Measurements from ENCODE around the gene CCDC73.

The CCDC73 gene

DNA sequence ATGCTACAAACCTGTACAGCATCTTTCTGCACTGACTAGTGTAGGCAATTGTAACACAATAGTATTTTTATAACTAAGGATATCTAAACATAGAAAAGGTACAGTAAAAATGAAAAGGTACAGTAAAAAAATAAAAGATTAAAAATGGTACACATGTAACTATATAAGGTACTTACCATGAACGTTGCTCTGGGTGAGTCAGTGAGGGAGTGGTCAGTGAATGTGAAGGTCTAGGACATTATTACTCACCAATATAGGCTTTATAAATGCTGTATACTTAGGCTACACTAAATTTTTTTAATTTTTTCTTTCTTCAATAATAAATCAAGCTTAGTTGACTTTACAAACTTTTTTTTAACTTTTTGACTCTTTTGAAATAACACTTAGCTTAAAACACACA is 150.9 kb downstream of the CCDC73 start:
- TF ChIP-seq, protein P1, sequence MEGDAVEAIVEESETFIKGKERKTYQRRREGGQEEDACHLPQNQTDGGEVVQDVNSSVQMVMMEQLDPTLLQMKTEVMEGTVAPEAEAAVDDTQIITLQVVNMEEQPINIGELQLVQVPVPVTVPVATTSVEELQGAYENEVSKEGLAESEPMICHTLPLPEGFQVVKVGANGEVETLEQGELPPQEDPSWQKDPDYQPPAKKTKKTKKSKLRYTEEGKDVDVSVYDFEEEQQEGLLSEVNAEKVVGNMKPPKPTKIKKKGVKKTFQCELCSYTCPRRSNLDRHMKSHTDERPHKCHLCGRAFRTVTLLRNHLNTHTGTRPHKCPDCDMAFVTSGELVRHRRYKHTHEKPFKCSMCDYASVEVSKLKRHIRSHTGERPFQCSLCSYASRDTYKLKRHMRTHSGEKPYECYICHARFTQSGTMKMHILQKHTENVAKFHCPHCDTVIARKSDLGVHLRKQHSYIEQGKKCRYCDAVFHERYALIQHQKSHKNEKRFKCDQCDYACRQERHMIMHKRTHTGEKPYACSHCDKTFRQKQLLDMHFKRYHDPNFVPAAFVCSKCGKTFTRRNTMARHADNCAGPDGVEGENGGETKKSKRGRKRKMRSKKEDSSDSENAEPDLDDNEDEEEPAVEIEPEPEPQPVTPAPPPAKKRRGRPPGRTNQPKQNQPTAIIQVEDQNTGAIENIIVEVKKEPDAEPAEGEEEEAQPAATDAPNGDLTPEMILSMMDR (IDR thresholded peaks at IDR 0.05; ENCODE audit: low read depth, low read length, missing control alignments), result no peak
- Histone ChIP-seq H3K4me3 (ENCODE audit: low read depth, low read length) (no peak overlapping the region), H3K27ac (no peak overlapping the region), H3K27me3 (replicated peaks) (no peaks in the 10 kb centered on the region), H3K36me3 (replicated peaks) (no peaks in the 10 kb centered on the region)
- peak; percentile 31 for DNase-seq
- in situ Hi-C loops (cut with HindIII; ENCODE audit: low pct_ligation_motif_present, low sequenced_read_pairs), result no loop called here

DNA sequence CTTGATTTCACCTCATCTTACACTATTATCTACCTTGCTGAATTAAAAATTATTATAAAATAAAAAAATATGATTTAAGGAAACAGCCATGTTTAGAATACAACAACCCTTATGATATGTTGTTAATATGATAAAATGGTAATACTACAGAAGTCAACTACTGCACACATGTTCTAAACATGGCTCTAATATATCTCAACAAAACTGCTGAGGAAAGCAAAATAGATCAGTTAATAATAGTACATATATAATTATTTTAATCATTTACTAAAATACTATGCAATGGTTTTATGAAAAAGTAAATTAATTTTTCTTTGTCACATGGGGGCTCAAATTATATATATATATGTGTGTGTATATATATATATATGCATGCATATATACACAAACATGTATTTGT is 153.1 kb downstream of the CCDC73 start:
- Histone ChIP-seq H3K27ac (no peak overlapping the region), H3K4me3 (ENCODE audit: low read depth, low read length) (no peak overlapping the region), H3K27me3 (replicated peaks) (no peaks in the 10 kb centered on the region), H3K36me3 (replicated peaks) (no peaks in the 10 kb centered on the region)
- DNase-seq, result no peak
- TF ChIP-seq, protein P1 (IDR thresholded peaks at IDR 0.05; ENCODE audit: low read depth, low read length, missing control alignments), result no peak
- in situ Hi-C loops (cut with HindIII; ENCODE audit: low pct_ligation_motif_present, low sequenced_read_pairs), result no loop called here

DNA sequence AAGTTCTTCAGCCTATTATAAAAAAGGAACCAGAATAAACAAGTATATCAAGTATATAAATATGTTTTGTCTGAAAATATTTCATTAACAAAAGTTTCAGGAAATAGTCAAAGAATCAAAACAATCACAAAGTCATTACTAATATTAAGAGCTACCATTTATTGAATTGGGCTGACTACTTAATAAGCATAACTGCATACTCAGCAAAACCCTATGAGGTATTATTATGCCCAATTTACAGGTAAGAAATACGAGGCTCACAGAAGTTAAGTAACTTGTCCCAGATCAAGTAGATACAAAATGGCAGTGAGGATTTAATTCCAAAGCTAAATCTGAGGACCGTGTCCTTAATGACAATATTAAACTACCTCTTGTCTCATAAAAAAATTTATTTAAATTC is 158.6 kb downstream of the CCDC73 start:
- TF ChIP-seq, protein P1 (IDR thresholded peaks at IDR 0.05; ENCODE audit: low read depth, low read length, missing control alignments), result no peak
- Histone ChIP-seq H3K4me3 (ENCODE audit: low read depth, low read length) (no peak overlapping the region), H3K36me3 (replicated peaks) (no peaks in the 10 kb centered on the region), H3K27ac (no peak overlapping the region), H3K27me3 (replicated peaks) (no peaks in the 10 kb centered on the region)
- no peak for DNase-seq
- in situ Hi-C loops (cut with HindIII; ENCODE audit: low pct_ligation_motif_present, low sequenced_read_pairs), result no loop called here

DNA sequence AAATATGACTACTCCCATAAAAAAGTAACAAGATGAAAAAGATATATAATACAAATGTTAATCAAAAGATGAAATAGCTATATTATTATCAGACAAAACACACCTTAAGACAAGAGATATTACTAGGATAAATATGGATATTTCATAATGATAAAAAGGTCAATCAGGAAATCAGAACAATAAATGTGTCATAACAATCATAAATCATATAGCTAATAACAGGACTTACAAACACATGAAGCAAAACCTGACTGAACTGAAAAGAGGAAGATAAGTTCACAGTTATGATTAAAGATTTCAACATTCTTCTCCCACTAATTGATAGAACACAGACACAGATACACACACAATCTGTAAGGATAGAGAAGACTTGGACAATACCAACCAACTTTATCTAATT is 163.6 kb downstream of the CCDC73 start:
- no peaks in the 10 kb centered on the region for H3K36me3 ChIP-seq (replicated peaks)
- no peak for DNase-seq
- in situ Hi-C loops (cut with HindIII; ENCODE audit: low pct_ligation_motif_present, low sequenced_read_pairs), result no loop called here
- no peak overlapping the region for H3K27ac ChIP-seq
- no peaks in the 10 kb centered on the region for H3K27me3 ChIP-seq (replicated peaks)
- H3K4me3 ChIP-seq (ENCODE audit: low read depth, low read length), result no peak overlapping the region
- TF ChIP-seq, protein P1 (IDR thresholded peaks at IDR 0.05; ENCODE audit: low read depth, low read length, missing control alignments), result no peak

DNA sequence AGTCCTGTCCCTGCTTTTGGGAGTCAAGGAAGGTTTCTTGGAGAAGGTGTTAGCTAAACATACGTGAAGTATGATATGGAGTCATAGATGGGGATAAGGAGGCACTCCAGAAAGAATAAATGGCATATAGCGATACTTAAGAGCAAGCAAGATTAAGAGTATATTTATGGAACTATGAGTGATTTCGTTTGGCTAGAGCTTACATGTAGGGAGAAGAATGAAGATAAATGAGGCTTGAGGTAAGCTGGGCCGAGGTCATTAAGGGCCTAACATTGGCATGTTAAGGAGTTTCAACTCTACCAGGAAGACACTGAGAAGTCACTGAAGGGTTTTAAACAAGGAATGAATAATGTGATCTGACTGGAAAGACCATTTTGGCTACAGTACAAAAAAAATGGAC is 177.6 kb downstream of the CCDC73 start:
- TF ChIP-seq, protein P1 (IDR thresholded peaks at IDR 0.05; ENCODE audit: low read depth, low read length, missing control alignments), result no peak
- no peaks in the 10 kb centered on the region for H3K27me3 ChIP-seq (replicated peaks)
- in situ Hi-C loops (cut with HindIII; ENCODE audit: low pct_ligation_motif_present, low sequenced_read_pairs), result no loop called here
- H3K4me3 ChIP-seq (ENCODE audit: low read depth, low read length), result no peak overlapping the region
- DNase-seq, result no peak
- no peaks in the 10 kb centered on the region for H3K36me3 ChIP-seq (replicated peaks)
- no peak overlapping the region for H3K27ac ChIP-seq

DNA sequence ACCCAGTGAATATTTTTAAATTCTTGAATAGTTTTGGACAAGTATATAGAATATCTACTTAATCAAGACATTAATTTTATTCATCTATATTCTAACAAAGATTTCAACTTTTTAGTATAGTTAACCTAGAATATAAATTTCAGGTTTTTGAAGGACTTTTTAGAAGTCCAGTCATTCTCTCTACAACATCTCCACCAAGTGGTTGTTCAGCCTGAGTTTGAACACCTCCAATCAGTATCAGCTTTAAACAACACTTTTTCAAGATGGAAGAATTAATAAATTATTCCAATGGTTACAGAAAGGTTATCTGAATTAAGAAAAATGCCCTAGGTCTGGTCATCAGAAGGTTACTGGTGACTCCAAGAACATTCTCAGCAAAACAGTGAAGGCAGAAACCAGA is 179.0 kb downstream of the CCDC73 start:
- H3K4me3 ChIP-seq (ENCODE audit: low read depth, low read length), result no peak overlapping the region
- no peaks in the 10 kb centered on the region for H3K27me3 ChIP-seq (replicated peaks)
- H3K36me3 ChIP-seq (replicated peaks), result no peaks in the 10 kb centered on the region
- no peak overlapping the region for H3K27ac ChIP-seq
- DNase-seq, result no peak
- TF ChIP-seq, protein P1 (IDR thresholded peaks at IDR 0.05; ENCODE audit: low read depth, low read length, missing control alignments), result no peak
- in situ Hi-C loops (cut with HindIII; ENCODE audit: low pct_ligation_motif_present, low sequenced_read_pairs), result no loop called here
